ENCODE measurements around the gene MAGEB5.

DNA sequence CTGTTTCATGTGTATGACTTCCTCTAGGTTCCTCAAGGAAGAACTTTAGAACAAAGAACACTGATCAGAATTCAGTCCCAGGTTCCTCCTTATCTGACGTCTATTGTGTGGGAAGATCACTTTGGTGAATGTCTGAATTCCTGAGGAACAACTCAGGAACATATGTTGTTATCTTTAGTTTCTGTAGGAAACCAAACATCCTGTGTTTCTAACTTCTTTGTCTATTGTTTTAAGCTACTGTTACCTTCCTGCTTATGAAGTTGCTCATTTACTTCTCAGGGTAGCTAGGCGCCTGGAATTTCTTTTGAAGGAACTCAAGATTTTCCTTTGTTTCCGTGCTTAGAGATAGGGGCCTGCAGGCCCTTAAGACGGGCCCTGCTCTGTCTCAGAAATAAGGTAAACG, 46.2 kb downstream of the MAGEB5 start:
- TF ChIP-seq, protein P1, sequence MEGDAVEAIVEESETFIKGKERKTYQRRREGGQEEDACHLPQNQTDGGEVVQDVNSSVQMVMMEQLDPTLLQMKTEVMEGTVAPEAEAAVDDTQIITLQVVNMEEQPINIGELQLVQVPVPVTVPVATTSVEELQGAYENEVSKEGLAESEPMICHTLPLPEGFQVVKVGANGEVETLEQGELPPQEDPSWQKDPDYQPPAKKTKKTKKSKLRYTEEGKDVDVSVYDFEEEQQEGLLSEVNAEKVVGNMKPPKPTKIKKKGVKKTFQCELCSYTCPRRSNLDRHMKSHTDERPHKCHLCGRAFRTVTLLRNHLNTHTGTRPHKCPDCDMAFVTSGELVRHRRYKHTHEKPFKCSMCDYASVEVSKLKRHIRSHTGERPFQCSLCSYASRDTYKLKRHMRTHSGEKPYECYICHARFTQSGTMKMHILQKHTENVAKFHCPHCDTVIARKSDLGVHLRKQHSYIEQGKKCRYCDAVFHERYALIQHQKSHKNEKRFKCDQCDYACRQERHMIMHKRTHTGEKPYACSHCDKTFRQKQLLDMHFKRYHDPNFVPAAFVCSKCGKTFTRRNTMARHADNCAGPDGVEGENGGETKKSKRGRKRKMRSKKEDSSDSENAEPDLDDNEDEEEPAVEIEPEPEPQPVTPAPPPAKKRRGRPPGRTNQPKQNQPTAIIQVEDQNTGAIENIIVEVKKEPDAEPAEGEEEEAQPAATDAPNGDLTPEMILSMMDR (IDR thresholded peaks at IDR 0.05): no peak
- TF ChIP-seq POLR2A (IDR thresholded peaks at IDR 0.05) (no peak), POLR2AphosphoS5 (IDR thresholded peaks at IDR 0.05) (no peak)

All from sigmoid colon (tissue), 4 donors.